Large intestine (tissue), 3 donors: ENCODE measurements around the gene MORN5. TPM values are rescaled to one million over a fixed set of nuclear protein-coding genes. Genes with fewer than 3 reads are reported as not detected.

Experiments
- DNase-seq, 2 donors: peaks; one replicate each; pipeline versions ENCODE4 v3.0.0 to v3.0.0-alpha.2; 2013
- H3K27ac ChIP-seq: one replicate; pipeline ENCODE4 v1.5.1; 2013; ENCODE audit warnings: low read length
- H3K27me3 ChIP-seq: 2 replicates; pipeline ENCODE4 v1.6.1; 2013; ENCODE audit warnings: low read length; ENCODE audit not compliant: control insufficient read depth, insufficient read depth
- H3K36me3 ChIP-seq: 2 replicates; pipeline ENCODE4 v1.6.1; 2013; ENCODE audit warnings: low read length; ENCODE audit not compliant: control insufficient read depth, insufficient read depth
- H3K4me1 ChIP-seq: one replicate; pipeline ENCODE4 v1.6.1; 2013; ENCODE audit warnings: low read length; ENCODE audit not compliant: control insufficient read depth, insufficient read depth
- H3K4me3 ChIP-seq: one replicate; pipeline ENCODE4 v1.5.1; 2013; ENCODE audit warnings: low read length
- H3K9me3 ChIP-seq: one replicate; pipeline ENCODE4 v1.6.1; 2013; ENCODE audit warnings: mild to moderate bottlenecking, low read depth, low read length, moderate library complexity; ENCODE audit not compliant: control insufficient read depth
- WGBS: methylation state at CpG from one replicate; pipeline ENCODE4 v1.1.5; 2013; ENCODE audit warnings: low lambda C conversion rate; ENCODE audit not compliant: insufficient coverage; 5-methylcytosine and 5-hydroxymethylcytosine counted together
- polyA plus RNA-seq: library from polyadenylated mRNA; unstranded; fragments of 120-200 nt; gene quantifications from one replicate; pipeline ENCODE4 v1.2.1, GENCODE V29; 2013

MORN5 gene
- polyA plus RNA-seq, 1 donor: 2.2 TPM

- peaks cover 2% of the 10 kb centered on the region for H3K9me3 ChIP-seq
- no peaks in the 10 kb centered on the region for H3K36me3 ChIP-seq
- 83% methylated on average over 1 of the region's 3 CpGs for WGBS
- no peak overlapping the region for H3K27ac ChIP-seq
- peak in 1 of 2 donors; percentile 39 for DNase-seq
- peaks cover 7% of the 10 kb centered on the region for H3K4me1 ChIP-seq
- H3K4me3 ChIP-seq: no peak overlapping the region
- H3K27me3 ChIP-seq: peaks cover 12% of the 10 kb centered on the region
Measured at GRCh38 chr9:122202111-122202510, 42.4 kb downstream of the MORN5 start.

GRCh38 chr9:122204055-122204454 lies 44.3 kb downstream of the MORN5 start:
- H3K4me1 ChIP-seq: no peaks in the 10 kb centered on the region
- DNase-seq: no peak
- WGBS: 90% methylated on average over 2 of the region's 5 CpGs
- no peak overlapping the region for H3K4me3 ChIP-seq
- peaks cover 26% of the 10 kb centered on the region for H3K27me3 ChIP-seq
- H3K9me3 ChIP-seq: no peaks in the 10 kb centered on the region
- H3K36me3 ChIP-seq: no peaks in the 10 kb centered on the region
- H3K27ac ChIP-seq: no peak overlapping the region

DNA sequence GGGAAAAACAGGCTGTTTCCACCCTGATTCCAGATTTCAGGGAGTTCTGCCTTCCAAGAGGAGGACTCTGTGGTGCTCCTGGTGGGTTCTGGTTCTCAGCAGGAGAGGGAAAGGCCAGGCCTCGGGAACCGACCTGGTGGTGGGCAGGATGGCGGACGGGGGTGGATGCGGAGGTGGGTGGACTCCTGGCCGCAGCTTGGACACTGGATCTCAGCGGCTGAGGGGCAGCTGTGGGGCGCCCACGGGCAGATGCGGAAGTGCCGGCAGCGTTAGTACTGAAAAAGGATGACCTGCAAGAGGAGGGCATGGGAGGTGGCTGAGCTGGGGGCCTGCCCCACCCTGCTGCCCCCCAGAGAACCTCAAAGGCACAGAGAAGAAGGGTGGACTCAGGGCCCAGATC lies 44.8 kb downstream of the MORN5 start:
- no peaks in the 10 kb centered on the region for H3K4me1 ChIP-seq
- no peak overlapping the region for H3K4me3 ChIP-seq
- no peaks in the 10 kb centered on the region for H3K9me3 ChIP-seq
- no CpG with 5 or more reads among the region's 12 CpGs for WGBS
- DNase-seq: no peak
- H3K27ac ChIP-seq: no peak overlapping the region
- H3K36me3 ChIP-seq: no peaks in the 10 kb centered on the region
- H3K27me3 ChIP-seq: peaks cover 29% of the 10 kb centered on the region

DNA sequence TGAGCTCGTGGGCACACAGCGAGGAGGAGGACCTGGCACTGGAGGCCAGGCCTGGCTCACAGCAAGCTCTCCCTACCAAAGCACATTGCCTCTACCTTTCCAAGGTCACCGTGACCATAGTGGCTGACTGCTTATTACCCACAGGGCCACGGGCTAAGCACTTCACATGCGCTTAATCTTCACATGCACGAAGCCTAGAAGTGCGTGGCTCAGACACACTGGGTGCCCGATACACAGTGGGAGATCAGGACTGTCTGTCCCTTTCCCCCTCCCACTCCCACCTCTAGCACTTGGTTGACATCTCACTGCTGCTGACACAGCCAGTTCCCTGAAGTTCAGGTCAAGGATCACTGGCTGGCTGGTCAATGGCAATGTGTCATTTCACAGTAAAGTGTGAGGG lies 45.5 kb downstream of the MORN5 start:
- no peak overlapping the region for H3K27ac ChIP-seq
- H3K36me3 ChIP-seq: no peaks in the 10 kb centered on the region
- H3K4me3 ChIP-seq: no peak overlapping the region
- no peaks in the 10 kb centered on the region for H3K9me3 ChIP-seq
- no CpG with 5 or more reads among the region's 8 CpGs for WGBS
- no peaks in the 10 kb centered on the region for H3K4me1 ChIP-seq
- DNase-seq: no peak
- peaks cover 31% of the 10 kb centered on the region for H3K27me3 ChIP-seq

GRCh38 chr9:122206118-122207046 lies 46.7 kb downstream of the MORN5 start:
- Histone ChIP-seq H3K4me1 (no peaks in the 10 kb centered on the region), H3K9me3 (no peaks in the 10 kb centered on the region), H3K36me3 (no peaks in the 10 kb centered on the region), H3K27me3 (peaks cover 41% of the 10 kb centered on the region), H3K27ac (no peak overlapping the region), H3K4me3 (no peak overlapping the region)
- no peak for DNase-seq
- no CpG with 5 or more reads among the region's 9 CpGs for WGBS

GRCh38 chr9:122207096-122207495 lies 47.4 kb downstream of the MORN5 start:
- H3K27me3 ChIP-seq: peaks cover 48% of the 10 kb centered on the region
- H3K4me3 ChIP-seq: no peak overlapping the region
- no peak overlapping the region for H3K27ac ChIP-seq
- no CpG with 5 or more reads among the region's 9 CpGs for WGBS
- H3K9me3 ChIP-seq: no peaks in the 10 kb centered on the region
- H3K4me1 ChIP-seq: no peaks in the 10 kb centered on the region
- DNase-seq: no peak
- no peaks in the 10 kb centered on the region for H3K36me3 ChIP-seq

DNA sequence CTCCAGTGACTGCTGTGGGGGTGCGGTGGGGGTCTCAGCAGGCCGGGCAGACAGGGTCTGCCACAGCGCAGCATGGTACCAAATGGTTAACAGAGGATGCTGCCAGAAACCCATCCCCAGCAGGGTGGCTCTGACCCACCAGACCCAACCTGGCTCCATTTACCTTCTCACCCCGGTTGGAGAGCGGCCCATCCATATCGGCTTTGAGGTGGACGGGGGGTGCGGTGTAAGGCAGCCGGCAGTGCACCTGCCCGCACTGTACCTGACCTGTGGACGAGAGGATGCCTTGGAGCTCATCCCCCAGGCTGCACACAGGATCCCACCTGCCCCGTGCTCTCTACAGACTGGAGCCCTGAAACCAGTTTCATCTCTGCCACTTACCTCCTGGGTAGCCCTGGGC lies 49.7 kb downstream of the MORN5 start:
- Histone ChIP-seq H3K27ac (no peak overlapping the region), H3K4me3 (no peak overlapping the region), H3K36me3 (no peaks in the 10 kb centered on the region), H3K9me3 (peaks cover 7% of the 10 kb centered on the region), H3K27me3 (peaks cover 71% of the 10 kb centered on the region), H3K4me1 (peaks cover 6% of the 10 kb centered on the region)
- DNase-seq: no peak
- no CpG with 5 or more reads among the region's 12 CpGs for WGBS

DNA sequence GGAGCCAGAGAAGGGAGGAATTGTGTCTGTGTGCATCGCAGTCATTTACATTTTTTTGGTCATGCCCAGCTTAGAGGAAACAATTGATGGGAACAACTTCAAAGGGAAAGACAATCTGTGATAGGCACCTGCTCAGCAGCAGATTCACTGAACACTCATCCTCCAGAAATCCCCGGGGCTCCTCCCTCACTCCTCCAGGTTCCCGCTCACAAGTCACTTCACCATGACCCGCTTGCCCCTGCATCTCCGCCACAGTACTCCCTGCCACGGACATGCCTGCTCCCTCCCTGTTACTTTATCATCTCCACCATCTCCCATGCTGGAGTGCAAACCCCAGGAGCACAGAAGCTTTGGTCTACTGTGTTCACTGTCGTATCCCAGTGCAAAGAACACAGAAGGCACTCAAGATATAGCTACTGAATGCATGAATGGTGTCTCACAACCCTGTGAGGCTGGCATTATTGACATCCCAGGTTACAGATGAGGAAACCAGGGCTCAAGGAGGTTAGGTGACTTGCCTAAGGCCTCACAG lies 52.8 kb downstream of the MORN5 start:
- Histone ChIP-seq H3K9me3 (peaks cover 9% of the 10 kb centered on the region), H3K4me1 (peaks cover 10% of the 10 kb centered on the region), H3K36me3 (no peaks in the 10 kb centered on the region), H3K27me3 (peaks cover 82% of the 10 kb centered on the region), H3K27ac (no peak overlapping the region), H3K4me3 (no peak overlapping the region)
- no peak for DNase-seq
- no CpG with 5 or more reads among the region's 7 CpGs for WGBS

- peaks cover 82% of the 10 kb centered on the region for H3K27me3 ChIP-seq
- peaks cover 10% of the 10 kb centered on the region for H3K4me1 ChIP-seq
- 60% methylated on average over 2 of the region's 20 CpGs for WGBS
- H3K27ac ChIP-seq: no peak overlapping the region
- H3K9me3 ChIP-seq: peaks cover 9% of the 10 kb centered on the region
- no peak for DNase-seq
- H3K4me3 ChIP-seq: no peak overlapping the region
- H3K36me3 ChIP-seq: no peaks in the 10 kb centered on the region
Measured at GRCh38 chr9:122213102-122213588, 53.4 kb downstream of the MORN5 start.

- H3K27me3 ChIP-seq: peaks cover 87% of the 10 kb centered on the region
- H3K4me3 ChIP-seq: peak overlapping the region; percentile 20
- peaks cover 9% of the 10 kb centered on the region for H3K9me3 ChIP-seq
- DNase-seq: peak; percentile 31 to 65
- peaks cover 10% of the 10 kb centered on the region for H3K4me1 ChIP-seq
- no CpG with 5 or more reads among the region's 93 CpGs for WGBS
- H3K27ac ChIP-seq: no peak overlapping the region
- no peaks in the 10 kb centered on the region for H3K36me3 ChIP-seq
Measured at GRCh38 chr9:122213589-122214413, 54.1 kb downstream of the MORN5 start.
